ENCODE data around the gene HTR6. TPM values are rescaled to one million over a fixed set of nuclear protein-coding genes. Genes with fewer than 3 reads are reported as not detected.

The HTR6 gene
- total RNA-seq, 4 donors from 2014 or later: not detected

DNA sequence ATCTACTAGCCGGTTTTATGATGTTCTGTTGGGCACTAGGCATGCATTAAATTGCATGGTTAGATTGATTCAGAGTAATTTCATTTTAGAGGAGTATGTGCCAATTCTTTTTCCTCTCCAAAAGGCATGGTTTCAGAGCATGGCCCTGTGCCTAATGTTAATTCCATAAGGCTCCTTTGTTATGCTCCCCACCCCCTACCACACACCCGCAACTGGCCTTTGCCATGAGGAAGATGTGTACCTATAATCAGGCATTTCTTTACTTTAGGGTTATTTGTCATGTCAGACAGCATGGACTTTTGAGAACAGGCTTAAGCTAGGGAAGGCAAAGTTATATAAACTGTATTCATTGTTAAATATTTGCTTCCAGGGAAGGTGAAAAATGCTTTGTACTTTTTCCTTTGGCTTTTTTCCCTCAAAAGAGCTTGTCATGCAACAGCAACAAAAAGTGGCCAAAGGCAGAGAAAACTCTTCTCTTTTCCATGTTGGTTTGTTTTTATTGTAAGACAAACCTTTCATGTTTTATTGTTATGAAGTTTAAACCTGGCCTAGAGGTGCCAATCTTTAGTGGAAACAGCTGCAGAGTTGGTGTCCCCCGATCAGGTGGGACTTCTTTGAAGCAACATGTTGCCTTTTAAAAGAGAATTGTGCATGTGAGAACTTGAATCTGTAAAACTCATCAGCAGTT, 44.8 kb upstream of the HTR6 start:
- peaks cover 37 to 49% of the 10 kb centered on the region in 2 donors for H3K4me1 ChIP-seq
- TF ChIP-seq, protein P1, sequence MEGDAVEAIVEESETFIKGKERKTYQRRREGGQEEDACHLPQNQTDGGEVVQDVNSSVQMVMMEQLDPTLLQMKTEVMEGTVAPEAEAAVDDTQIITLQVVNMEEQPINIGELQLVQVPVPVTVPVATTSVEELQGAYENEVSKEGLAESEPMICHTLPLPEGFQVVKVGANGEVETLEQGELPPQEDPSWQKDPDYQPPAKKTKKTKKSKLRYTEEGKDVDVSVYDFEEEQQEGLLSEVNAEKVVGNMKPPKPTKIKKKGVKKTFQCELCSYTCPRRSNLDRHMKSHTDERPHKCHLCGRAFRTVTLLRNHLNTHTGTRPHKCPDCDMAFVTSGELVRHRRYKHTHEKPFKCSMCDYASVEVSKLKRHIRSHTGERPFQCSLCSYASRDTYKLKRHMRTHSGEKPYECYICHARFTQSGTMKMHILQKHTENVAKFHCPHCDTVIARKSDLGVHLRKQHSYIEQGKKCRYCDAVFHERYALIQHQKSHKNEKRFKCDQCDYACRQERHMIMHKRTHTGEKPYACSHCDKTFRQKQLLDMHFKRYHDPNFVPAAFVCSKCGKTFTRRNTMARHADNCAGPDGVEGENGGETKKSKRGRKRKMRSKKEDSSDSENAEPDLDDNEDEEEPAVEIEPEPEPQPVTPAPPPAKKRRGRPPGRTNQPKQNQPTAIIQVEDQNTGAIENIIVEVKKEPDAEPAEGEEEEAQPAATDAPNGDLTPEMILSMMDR (IDR thresholded peaks at IDR 0.05): no peak
- no peak for TF ChIP-seq POLR2A (IDR thresholded peaks at IDR 0.05)
- WGBS, 2 donors: 33 to 38% methylated on average over 3 of the region's 3 CpGs
- no peaks in the 10 kb centered on the region for H3K27me3 ChIP-seq
- H3K4me3 ChIP-seq (replicated peaks in 1 of 3): no peak overlapping the region
- H3K27ac ChIP-seq: peak overlapping the region; percentile 7 to 62 (median 59)
- intact Hi-C loops (cut with DNase I): no loop called here
- H3K36me3 ChIP-seq: no peaks in the 10 kb centered on the region
- no peaks in the 10 kb centered on the region for H3K9me3 ChIP-seq
- peak; percentile 23 to 32 for DNase-seq

DNA sequence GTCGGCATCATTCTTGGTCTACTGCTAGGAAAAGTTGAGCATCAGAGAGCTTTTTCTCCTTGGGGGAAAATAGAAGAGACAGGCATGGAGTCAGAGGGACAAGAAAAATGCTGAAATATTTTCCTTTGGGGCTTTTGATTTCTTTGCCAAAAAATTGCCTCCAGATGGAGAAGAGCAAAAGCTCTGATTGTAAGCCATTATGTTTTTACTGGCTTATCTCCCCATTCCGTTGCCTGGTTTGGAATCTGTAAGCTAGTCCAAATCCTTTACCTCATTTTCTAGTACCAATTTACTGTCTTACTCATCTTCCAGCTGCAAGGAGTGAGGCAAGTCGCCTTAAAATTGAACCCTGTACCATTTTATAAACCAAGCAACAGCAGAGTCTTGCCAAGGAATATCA, 43.9 kb upstream of the HTR6 start:
- H3K9me3 ChIP-seq: no peaks in the 10 kb centered on the region
- 80 to 82% methylated on average over 3 of the region's 3 CpGs for WGBS, 2 donors
- H3K36me3 ChIP-seq: peaks cover 0 to 7% of the 10 kb centered on the region in 2 donors
- intact Hi-C loops (cut with DNase I): no loop called here
- H3K4me1 ChIP-seq: peaks cover 37 to 49% of the 10 kb centered on the region in 2 donors
- DNase-seq: no peak
- H3K27me3 ChIP-seq: no peaks in the 10 kb centered on the region
- TF ChIP-seq POLR2A (IDR thresholded peaks at IDR 0.05): no peak
- TF ChIP-seq, protein P1 (IDR thresholded peaks at IDR 0.05): no peak
- H3K27ac ChIP-seq: peak overlapping the region; percentile 7 to 62 (median 59)
- H3K4me3 ChIP-seq (replicated peaks in 1 of 3): no peak overlapping the region

DNA sequence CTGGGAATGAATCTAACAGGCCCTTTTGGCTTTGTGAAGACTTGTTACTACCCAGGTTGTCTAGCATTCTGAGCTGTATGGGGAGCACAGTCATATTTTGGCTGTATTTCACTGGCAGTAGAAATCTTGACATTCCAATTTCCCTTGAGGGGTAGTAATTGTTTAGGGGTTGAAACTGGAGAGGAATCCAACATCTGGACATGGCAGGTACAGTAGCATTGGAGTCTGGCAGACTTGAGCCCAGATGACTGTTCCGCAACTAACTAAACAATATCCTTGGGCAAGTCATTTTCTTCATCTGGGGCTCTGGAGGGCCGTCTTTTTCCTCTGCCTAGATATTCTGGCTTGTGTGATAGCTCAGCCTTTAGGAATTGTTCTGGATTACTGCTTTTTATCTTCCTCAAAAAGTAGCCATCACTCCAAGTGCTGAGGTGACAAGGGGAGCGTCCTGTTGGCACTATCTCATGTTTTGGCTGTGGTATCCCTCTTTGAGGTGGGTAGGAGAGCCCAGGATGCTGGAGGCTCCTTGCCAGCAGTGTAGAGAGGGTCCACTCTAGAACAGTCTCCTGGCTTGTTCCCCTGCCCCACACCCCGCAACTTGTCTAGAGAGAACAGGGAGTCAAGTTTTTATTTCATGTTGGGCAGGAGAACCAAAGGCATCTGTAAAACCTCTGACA, 43.3 kb upstream of the HTR6 start:
- H3K27me3 ChIP-seq: no peaks in the 10 kb centered on the region
- TF ChIP-seq, protein P1 (IDR thresholded peaks at IDR 0.05): no peak
- intact Hi-C loops (cut with DNase I): no loop called here
- no peak for DNase-seq
- no peak overlapping the region for H3K4me3 ChIP-seq (replicated peaks in 1 of 3)
- peak overlapping the region; percentile 7 to 62 (median 59) for H3K27ac ChIP-seq
- H3K4me1 ChIP-seq: peaks cover 37 to 49% of the 10 kb centered on the region in 2 donors
- 91 to 96% methylated on average over 4 of the region's 4 CpGs for WGBS, 2 donors
- no peaks in the 10 kb centered on the region for H3K9me3 ChIP-seq
- H3K36me3 ChIP-seq: peaks cover under 1 to 10% of the 10 kb centered on the region in 2 donors

DNA sequence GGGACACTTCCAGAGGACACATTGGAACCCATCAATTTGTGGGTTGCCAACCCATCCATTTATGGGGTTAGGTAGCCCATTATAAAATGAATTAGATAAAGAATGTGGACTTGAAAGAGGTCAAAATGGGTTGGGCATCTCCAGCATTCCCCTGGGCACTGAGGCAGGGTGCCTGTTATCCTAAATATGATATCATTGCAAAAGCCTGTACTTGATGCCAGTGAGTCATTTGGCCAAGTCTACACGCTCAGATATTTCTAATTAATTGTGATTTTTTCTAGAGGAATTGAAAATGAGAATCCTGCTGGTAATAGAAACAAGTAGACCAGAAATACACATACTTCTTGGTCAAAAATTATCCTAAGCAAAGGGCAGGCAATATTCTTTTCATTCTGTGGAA, 42.5 kb upstream of the HTR6 start:
- Histone ChIP-seq H3K4me3 (replicated peaks in 1 of 3) (no peak overlapping the region), H3K4me1 (peaks cover 37 to 49% of the 10 kb centered on the region in 2 donors), H3K36me3 (peaks cover 8 to 18% of the 10 kb centered on the region in 2 donors), H3K27ac (peak overlapping the region; percentile 25 to 62 (median 32)), H3K27me3 (no peaks in the 10 kb centered on the region), H3K9me3 (no peaks in the 10 kb centered on the region)
- intact Hi-C loops (cut with DNase I): no loop called here
- TF ChIP-seq, protein P1 (IDR thresholded peaks at IDR 0.05): no peak
- TF ChIP-seq POLR2A (IDR thresholded peaks at IDR 0.05): no peak
- DNase-seq: peak in 1 of 2 donors; percentile 37
- 68 to 82% methylated on average over 1 of the region's 1 CpG for WGBS, 2 donors

DNA sequence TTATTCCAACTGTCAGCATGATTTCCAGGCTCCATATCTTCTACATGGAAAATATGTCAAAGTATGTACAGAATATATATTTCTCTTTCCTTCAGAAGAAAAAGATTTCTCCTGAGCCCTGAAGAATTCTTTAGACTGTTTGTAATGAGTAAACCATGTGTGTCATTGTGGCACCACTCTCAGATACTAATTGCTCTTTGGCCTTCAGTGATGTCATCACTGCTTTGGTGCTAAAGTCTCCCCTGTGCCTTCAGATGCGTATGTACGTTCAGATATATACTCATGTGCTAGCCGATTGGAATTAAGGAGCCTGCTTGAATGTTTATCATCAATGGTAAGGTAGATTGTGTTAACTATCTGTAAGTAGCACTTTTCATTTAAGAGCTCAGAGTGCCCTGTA, 41.2 kb upstream of the HTR6 start:
- Histone ChIP-seq H3K27ac (no peak overlapping the region), H3K27me3 (no peaks in the 10 kb centered on the region), H3K9me3 (no peaks in the 10 kb centered on the region), H3K4me3 (replicated peaks in 1 of 3) (no peak overlapping the region), H3K36me3 (peaks cover 14 to 23% of the 10 kb centered on the region in 2 donors), H3K4me1 (peaks cover 34 to 44% of the 10 kb centered on the region in 2 donors)
- TF ChIP-seq, protein P1 (IDR thresholded peaks at IDR 0.05): no peak
- no peak for TF ChIP-seq POLR2A (IDR thresholded peaks at IDR 0.05)
- DNase-seq: no peak
- 86 to 94% methylated on average over 3 of the region's 3 CpGs for WGBS, 2 donors
- intact Hi-C loops (cut with DNase I): no loop called here
